GDM1 (cell line): ENCODE results near the gene SRRM2.

ENCODE experiments used
- DNase-seq: peaks from one replicate; lab custom pipeline; 2025; lab: John Stamatoyannopoulos, UW

SRRM2 gene

DNA sequence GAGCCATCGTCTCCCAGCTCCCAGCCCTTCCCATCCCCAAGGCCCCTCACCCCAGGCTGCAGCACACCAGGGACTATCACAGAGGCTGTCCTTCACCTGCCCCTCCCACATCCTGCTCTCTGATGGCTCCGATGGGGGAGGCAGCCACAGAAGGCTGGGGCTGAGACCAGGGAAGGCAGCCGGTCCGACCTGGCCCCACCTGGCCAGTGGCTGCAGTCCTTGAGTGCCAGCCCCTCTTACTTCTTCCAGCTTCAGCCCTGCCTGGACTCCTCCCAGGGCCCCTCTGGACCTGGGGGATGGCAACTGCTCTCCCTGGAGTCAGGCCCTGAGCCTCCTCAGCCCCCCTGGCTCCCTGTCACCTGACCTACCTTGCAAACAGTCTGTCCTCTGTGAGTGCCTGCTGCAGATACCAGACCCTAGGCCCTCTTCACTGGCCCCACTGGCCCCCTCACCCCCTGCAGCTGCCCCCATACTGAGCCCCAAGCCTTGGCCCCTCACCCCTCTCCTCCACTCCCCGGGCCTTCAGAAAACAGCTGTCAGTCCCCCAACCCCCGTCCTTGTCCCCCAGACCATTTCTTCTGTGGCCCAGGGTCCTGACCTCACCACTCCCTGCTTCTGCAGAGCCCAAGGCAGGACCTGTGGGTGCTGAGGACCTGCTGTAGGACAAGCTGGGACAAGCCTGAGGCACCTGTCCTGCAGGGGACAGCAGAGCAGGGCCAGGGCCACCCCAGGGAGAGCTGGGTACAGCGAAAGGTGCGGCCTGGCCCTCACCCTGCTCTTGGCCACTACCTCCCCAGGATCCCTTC, 12.6 kb upstream of the SRRM2 start:
- no peak for DNase-seq

DNA sequence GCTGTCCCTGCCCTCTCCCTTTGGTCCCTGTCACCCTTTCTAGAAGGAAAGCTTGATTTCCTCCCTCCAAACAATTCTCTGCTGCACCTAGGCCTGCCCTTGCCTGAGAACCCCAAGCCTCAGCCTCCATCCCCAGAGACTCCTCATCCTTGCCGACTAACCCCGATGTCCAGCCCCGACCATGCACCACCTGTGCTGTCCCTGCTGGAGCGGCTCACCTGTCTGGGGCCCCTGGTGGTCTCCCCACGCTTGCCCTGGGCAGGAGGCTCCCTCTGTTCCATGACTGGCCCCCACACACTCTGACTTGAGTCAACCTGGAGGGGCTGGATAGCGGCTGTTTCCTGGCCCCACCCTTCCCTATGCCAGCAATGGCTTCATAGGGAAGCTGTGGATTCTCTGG, 12.0 kb upstream of the SRRM2 start:
- DNase-seq = no peak

DNA sequence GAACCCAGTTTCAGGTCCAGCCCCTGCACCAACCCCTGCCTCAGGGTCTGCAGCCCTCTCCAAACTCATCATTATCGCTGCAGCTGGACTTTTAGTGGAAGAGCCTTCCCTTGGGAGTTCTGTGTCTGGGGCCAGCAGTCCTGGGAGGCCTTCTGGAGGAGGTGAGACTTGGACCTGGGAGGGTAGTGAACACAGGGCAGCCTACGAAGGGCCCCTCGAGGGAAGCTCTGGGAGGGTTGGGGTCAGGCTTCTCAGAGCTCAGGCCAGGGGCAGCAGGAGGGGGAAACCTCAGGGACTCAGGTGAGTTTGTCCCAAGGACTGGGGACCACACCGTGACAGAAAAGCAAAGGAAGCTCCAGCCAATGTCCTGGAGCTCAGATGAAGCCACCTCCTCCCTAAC, 11.3 kb upstream of the SRRM2 start:
- DNase-seq = no peak

DNA sequence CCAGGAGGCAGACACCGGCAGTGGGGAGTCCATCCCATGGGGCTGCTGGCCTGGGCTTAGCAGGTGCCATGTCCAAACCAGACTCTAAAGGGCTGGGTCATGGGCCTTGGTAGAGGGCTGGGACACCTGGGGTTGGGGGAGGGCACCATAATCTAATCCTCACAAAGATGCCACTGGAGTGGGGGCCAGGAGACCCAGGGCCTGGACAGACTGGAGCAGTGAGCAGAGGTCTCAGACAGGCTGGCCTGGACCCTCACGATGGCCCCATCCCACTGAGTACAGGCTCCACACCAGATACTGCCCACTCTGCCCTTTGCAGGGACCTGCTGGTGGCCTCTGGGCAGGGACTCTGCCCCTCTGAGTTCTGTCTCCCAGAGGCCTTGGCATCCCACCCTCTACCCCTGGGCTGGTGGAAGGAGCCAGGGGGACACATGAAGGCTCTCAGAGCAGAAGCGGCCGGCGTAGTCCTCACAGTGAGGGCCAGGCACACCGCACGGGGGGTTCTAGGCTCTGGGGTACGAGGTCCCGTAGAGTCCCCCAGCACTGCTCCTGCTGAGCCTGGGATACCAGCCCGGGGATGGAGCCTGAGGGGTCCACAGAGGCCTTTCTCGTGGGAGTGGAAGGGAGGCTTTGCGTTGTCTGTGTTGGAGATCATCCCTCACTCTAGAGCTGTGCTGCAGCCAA, 10.0 kb upstream of the SRRM2 start:
- DNase-seq = no peak

DNA sequence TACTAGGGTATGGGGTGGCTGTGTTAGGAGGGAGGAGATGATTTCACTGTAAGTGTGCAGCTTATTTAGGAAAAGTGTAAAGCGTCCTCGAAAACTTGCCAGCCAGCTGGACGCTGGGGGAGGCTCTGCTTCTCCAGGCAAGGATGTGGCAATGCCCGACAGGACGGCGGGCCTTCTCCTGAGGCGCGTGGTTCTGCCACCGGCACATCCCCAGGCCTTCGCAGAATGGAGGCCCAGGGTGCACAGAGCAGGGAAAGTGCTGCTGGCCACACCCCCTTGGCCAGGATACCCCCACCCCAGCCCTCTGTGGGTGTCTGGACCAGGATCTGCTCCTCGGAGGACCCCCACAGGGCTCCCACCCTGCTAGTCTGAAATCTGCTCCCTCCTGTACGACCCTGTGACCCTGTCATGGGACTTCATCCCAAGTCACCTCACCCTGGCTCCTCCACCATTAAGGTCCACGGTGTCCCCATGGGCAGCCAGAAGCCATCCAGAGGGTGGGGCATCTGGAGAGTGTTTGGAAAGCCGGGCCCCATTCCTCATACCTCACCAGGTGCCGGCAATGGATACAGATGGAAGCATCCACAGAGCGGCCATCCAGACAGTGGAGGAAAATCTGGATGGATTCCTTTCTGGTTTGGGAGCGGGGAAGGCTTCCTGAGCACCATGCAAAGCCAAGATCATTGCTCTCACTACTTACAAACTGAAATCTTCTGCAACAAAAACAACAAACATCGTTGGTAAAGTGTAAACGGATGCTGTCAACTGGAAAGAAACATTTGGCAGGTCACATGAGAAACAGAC, 9.2 kb upstream of the SRRM2 start:
- no peak for DNase-seq

DNA sequence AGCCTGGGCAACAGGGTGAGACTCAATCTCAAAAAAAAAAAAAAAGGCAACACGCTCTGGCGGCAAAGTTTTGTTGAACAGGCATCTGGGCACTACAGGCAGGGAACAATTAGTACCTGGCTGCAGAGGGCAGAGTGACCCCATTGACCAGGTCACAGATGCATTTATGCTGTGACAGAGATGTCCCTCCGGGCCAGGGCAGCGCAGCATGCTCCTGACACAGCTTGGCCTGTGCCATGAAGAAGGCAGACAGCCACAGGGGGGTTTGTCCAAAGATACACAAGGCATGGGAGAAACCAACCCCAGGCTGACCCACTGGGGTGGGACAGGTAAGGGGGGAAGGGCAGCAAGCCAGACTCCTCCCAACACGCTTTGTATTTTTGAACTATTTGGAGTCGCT, 7.7 kb upstream of the SRRM2 start:
- DNase-seq = no peak

DNA sequence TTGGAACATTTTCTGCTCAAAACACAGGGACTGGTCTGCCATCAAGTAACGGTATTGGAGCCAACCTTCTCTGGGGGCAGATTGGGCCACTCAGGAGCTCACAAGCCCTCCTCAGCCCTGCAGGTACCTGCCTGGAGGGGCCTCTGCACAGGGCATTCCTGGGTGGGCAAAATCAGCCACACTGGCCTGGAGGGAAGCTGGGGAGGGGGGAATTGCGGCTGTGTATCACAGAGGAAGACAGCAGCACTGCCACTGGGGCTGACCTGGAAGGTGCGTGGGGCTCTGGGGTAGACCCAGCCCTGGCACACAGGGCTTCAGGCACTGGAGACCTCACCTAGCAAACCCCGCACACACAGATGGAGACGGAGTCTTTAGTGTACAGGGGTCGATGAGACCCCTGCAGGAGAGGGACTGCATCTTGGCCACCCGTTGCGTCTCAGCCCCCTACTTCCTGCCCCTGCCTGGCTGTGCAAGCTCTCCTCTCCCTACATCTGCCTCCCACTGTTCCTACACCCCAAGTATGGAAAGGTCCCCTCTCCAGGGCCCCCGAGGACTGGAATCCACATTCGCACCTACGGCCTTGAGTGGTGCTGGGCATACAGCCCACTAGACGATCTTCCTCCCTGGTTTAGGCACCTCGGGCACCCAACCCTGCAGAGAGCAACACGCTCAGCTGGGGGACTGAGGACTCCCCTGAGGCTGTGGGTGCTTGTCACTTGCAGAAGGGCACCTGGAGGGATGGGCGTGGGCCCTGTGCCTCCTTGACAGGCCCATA, 7.1 kb upstream of the SRRM2 start:
- no peak for DNase-seq

DNA sequence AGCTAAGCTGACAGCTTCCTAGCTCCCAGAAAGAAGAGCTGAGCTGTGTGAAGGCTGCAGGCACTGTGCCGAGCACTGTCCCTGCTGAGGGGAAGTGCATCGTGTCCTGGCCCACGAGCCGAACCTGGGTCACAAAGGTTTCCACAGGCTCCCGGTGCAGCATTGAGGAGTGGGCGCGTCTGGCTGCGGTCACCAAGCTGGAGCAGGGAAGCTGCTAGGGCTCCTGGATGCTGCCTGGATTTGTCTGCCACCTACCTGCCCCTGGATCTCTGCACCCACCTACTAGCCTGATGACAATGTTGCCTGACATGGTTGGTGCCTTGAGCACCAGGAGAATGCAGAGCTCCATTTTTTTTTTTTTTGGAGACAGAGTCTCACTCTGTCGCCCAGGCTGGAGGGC, 6.5 kb upstream of the SRRM2 start:
- no peak for DNase-seq

DNA sequence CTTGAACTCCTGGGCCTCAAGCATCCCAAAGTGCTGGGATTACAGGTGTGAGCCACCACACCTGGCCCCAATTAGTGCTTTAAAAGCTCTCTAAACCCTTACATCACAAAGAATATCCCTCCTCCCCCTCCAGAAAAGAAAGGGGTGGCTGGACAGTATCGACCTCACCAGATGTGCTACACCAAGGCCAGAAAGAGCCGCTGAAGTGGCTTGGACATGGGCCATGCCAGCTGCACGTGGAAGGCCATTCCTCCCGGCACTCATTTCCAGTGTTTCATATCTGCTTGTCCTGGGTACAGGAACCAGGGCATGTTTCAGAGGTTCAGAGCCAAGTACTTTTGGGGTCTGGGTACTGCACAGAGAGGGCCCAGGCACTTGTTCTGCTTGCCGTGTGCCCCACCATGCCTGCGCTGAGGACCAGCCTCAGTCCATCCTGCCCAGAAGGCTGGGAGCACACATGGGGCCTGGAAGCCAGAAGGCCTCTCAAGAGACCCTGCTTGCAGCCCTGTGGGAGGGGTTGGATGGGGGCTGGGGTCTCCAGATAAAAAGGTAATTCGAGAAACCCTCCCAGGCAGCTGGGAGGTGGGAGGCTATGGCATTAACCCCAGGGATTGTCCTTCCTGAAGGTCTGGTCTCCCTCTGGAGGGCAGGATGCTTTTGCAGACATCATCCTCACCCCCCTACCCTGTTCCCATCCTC, 3.5 kb upstream of the SRRM2 start:
- DNase-seq = no peak

DNA sequence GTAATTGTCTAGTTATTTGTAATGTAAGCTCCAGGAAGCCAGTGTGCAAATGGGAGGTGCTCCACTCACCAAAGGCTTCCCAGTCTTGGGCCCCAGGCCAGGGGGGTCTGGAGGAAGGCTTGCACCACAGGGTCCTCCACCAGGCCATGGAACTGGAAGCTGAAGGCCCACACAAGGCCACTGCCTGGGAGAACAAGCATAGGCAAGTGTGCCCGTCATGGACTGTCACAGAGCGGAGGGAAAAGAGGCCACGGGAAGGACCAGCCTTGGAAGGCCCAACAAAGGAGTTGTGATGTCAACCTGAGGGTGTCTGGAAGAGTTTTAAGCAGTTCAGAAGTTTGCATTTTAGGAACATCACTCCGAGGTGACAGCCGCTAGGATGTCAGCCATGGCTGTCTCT, 3.0 kb upstream of the SRRM2 start:
- DNase-seq = no peak

DNA sequence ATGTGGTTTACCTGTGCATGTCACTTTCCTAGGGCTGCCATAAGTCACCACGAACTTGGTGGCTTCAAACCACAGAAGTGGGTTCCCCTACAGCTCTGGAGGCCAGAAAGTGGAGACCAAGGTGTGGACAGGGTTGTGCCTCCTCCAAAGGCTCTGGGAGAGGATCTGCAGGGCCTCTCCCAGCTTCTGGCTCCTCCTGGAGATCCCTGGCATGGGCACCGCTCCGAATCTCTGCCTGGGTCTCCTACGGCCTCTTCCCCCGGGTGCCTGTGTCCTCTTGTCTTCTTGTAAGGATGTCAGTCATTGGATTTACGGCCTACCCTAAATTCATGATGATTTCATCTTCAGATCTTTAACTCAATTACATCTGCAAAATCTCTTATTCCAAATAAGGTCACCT, 2.5 kb upstream of the SRRM2 start:
- no peak for DNase-seq

DNA sequence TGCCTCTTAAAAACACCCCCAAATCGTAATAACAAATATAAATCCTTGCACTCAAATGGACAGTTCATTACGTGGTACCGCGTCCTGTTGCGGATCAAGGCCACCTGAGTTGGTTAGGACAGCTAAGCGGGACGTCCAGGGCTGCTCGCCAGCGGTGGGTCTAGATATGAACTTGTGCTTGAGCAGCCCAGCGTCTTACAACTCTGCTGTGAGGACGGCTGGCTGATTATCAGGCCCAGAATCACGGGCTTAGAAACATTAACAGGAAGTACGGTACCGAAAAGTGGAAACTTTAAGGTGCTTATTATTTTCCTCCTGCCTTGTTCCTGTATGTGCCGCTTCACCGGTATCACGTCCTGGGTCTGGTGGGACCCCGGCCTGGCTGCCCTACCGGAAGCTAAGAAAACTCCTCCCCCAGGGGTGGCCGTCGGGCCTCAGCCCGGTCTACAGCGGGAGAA, 832 bp upstream of the SRRM2 start:
- DNase-seq = peak; percentile 78

DNA sequence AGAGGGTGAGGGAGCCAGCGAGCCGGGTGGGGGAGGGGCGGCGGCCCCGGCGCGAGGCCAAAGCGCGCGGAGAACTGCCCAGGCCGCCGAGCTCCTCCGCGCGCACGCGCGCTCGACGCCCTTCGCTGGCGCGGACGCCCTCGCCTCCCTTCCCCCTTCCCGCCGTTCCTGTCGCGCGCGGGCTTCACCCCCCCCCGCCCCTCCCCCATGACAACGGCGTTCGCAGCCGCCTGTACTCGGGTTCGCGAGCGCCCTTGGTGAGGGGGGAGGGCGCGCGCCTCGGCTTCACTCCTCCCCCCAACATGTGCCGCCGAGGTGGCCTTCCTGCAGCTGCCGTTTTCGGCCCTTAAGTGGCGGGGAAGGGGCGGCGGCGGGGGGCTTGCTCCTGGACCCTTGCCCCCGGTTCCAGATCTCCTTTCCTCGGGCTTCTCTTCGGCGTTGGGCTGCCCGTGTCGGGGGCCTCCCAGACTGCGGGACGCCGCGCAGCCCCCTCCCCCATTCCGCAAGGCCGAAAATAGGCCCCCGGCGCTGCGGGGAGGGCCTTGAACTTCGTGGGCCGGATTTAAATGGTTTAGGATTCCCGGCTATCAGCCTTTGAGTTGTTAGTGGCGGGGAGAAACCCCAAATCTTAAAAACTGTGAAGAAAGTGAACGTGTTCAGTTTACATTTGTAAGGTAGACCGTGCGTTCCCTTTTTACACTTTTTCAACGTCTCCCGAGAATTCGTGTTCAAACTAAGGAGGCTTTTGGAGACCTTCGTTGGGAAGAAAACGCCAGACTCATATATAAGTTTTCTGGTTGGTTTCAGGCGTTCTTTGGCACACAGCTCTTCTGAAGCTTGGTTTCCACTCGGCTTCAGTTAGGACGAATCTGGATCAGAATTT, 653 bp downstream of the SRRM2 start:
- peak; percentile 82 for DNase-seq

DNA sequence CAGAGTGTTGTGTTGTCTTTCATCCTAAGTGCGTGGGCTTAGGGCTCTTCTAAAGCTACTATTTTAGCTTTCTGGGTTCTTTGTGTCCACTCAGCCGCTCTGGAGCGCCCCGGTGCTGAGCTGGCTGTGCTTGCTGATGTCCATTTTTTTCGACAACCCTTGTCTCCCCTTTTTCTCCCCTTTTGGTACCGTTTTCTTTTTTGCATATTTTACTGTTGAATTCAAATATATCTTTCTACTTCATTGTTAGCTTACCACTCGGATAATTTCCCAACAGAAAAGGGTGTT, 1.2 kb downstream of the SRRM2 start:
- DNase-seq = no peak

DNA sequence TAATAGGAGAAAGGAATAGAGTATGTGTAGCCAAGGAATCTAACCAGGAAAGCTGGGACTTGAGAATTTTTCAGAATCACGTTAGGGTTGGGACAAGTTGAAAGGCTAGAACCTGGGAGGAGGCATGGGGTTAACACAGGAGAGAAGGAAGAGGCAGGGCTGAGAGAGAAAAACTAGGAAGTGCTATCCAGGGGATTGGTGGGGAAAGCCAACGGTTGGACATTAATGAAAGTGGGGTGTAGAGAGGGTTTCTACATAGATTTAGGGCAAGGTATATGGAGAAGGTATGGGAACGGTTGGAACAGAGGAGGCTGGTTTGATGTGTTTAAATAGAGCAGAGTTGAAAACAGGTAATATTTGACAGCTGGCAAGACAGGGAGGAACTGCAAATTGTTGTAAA, 2.7 kb downstream of the SRRM2 start:
- no peak for DNase-seq

DNA sequence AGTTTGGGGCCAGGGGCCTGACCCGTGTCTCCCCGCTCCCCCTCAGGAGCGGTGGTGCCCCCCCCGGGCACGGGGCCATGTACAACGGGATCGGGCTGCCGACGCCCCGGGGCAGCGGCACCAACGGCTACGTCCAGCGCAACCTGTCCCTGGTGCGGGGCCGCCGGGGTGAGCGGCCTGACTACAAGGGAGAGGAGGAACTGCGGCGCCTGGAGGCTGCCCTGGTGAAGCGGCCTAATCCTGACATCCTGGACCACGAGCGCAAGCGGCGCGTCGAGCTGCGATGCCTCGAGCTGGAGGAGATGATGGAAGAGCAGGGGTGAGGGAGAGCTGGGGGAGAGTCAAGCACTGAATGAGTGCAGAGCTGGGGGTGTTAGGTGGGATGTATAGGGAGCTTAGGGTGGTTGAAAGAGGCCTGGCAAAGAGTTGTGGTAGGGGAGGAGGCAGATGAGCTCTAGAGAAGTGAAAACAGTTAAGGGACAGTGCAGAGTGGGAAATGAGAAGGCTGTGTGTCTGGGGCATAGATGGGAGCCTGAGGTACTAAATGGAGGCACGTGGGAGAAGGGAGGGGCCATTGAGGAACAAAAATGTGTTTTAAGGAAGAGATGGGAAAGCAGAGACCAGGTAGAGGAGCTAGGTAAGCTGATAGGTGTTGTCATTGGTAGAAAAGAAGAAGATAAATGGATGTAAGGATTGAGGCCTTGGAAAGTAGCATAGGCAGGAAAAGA, 4.0 kb downstream of the SRRM2 start:
- no peak for DNase-seq

DNA sequence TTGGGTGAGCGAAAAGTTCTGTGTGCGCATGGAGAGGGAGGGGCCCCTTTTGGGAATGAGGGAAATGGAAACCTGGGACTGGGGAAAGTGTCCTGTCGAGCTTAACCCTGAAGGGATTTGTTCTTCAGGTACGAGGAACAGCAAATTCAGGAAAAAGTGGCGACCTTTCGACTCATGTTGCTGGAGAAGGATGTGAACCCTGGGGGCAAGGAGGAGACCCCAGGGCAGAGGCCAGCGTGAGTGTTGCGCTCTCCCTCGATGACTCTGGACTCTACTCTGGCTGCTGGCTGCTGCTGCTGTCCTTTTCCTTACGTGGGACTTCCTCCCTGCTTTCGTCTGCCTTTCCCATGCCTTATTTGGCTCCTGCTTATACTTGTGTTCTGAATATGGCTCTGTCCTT, 4.9 kb downstream of the SRRM2 start:
- DNase-seq = no peak

DNA sequence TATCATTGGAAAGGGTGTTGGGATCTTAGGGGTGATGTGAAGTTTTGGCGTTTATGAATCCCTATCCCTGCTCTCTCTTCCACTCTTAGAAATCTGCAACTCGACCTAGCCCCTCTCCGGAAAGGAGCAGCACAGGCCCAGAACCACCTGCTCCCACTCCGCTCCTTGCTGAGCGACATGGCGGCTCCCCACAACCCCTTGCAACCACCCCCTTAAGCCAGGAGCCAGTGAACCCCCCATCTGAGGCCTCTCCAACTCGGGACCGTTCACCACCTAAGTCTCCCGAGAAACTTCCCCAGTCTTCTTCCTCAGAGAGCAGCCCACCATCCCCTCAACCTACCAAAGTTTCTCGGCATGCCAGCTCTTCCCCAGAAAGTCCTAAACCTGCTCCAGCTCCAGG, 9.0 kb downstream of the SRRM2 start:
- no peak for DNase-seq

DNA sequence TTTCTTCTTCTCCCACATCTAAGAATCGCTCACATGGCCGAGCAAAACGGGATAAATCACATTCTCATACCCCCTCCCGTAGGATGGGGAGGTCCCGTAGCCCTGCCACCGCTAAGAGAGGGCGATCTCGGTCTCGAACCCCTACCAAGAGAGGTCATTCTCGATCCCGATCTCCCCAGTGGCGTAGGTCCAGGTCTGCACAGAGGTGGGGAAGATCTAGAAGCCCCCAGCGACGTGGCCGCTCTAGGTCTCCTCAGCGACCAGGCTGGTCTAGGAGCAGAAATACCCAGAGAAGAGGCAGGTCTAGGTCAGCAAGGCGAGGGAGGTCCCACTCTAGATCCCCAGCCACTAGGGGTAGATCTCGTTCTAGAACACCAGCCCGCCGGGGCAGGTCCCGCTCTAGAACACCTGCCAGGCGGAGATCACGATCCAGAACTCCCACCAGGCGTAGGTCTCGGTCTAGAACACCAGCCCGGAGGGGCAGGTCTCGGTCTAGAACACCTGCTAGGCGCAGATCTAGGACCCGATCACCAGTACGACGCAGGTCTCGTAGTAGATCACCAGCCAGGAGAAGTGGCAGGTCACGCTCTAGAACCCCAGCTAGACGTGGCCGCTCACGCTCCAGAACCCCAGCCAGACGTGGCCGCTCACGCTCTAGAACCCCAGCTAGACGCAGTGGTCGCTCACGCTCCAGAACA, 9.6 kb downstream of the SRRM2 start:
- DNase-seq = no peak
